IMR-90 (cell line): Measurements from ENCODE around the gene RTF1. TPM values are rescaled to one million over a fixed set of nuclear protein-coding genes. Genes with fewer than 3 reads are reported as not detected.

Source experiments
- ATAC-seq: fragments of 200-7000 bp; cut with Tn5 transposase; 2 replicates; pipeline ENCODE4 v1.9.1; 2020; ENCODE audit warnings: low read depth, mild to moderate bottlenecking, moderate library complexity
- BruUV-seq: library from RNA; stranded (reverse); fragments of 400-500 nt; replicated peaks from 2 replicates; lab custom pipeline; 2021; lab: Mats Ljungman, UMichigan
- CTCF ChIA-PET: fragments of 300-600 bp; formaldehyde crosslinking; extraction: SDS; loops from one replicate; lab custom pipeline; 2021; ENCODE audit warnings: antibody characterized with exemption; lab: Yijun Ruan, JAX
- POLR2A ChIA-PET: fragments of 300-600 bp; sonication (Branson Sonifier 250); formaldehyde crosslinking; loops from one replicate; lab custom pipeline; 2022; ENCODE audit warnings: antibody characterized with exemption; ENCODE audit not compliant: unreplicated experiment; lab: Charles Lee
- DNase-seq: peaks from one replicate; pipeline ENCODE4 v3.0.0; 2013
- H2AFZ ChIP-seq: replicated peaks from 2 replicates; pipeline ENCODE3; 2013; ENCODE audit warnings: low read length, mild to moderate bottlenecking; ENCODE audit not compliant: poor library complexity
- H2AK5ac ChIP-seq: 2 replicates; pipeline ENCODE4 v1.6.1; 2013; ENCODE audit warnings: low read depth, low read length, inconsistent platforms
- H2AK9ac ChIP-seq: replicated peaks from 2 replicates; pipeline ENCODE3; 2013; ENCODE audit warnings: mild to moderate bottlenecking, low read depth, low read length, moderate library complexity; ENCODE audit not compliant: poor library complexity
- H2BK120ac ChIP-seq: 2 replicates; pipeline ENCODE4 v1.6.1; 2013; ENCODE audit warnings: low read depth, low read length, inconsistent platforms
- H2BK15ac ChIP-seq: 3 replicates; pipeline ENCODE4 v1.6.1; 2013; ENCODE audit warnings: low read depth, low read length, inconsistent platforms
- H2BK20ac ChIP-seq: 2 replicates; pipeline ENCODE4 v1.6.1; 2013; ENCODE audit warnings: low read depth, mild to moderate bottlenecking, inconsistent platforms, low read length, moderate library complexity
- H2BK5ac ChIP-seq: 2 replicates; pipeline ENCODE4 v1.6.1; 2013; ENCODE audit warnings: mild to moderate bottlenecking, low read depth, low read length, inconsistent platforms; ENCODE audit not compliant: poor library complexity, severe bottlenecking
- H3K14ac ChIP-seq: replicated peaks from 2 replicates; pipeline ENCODE4 v1.6.1; 2013; ENCODE audit warnings: low read depth, low read length, inconsistent platforms
- H3K18ac ChIP-seq: 2 replicates; pipeline ENCODE4 v1.6.1; 2013; ENCODE audit warnings: low read depth, low read length, control low read depth
- H3K23ac ChIP-seq: 2 replicates; pipeline ENCODE4 v1.6.1; 2013; ENCODE audit warnings: low read depth, low read length, inconsistent platforms
- H3K27ac ChIP-seq: 2 replicates; pipeline ENCODE4 v1.5.1; 2013; ENCODE audit warnings: mild to moderate bottlenecking, control low read depth, low read length; ENCODE audit not compliant: insufficient read depth
- H3K27me3 ChIP-seq: 2 replicates; pipeline ENCODE4 v1.6.1; 2013; ENCODE audit warnings: low read length; ENCODE audit not compliant: control insufficient read depth, insufficient read depth
- H3K36me3 ChIP-seq: 2 replicates; pipeline ENCODE4 v1.6.1; 2013; ENCODE audit warnings: low read length, mixed read lengths; ENCODE audit not compliant: control insufficient read depth, insufficient read depth
- H3K4ac ChIP-seq: 2 replicates; pipeline ENCODE4 v1.6.1; 2013; ENCODE audit warnings: low read depth, low read length, inconsistent platforms
- H3K4me1 ChIP-seq: 2 replicates; pipeline ENCODE4 v1.6.1; 2013; ENCODE audit warnings: low read length, mixed read lengths; ENCODE audit not compliant: control insufficient read depth, insufficient read depth
- H3K4me2 ChIP-seq: 2 replicates; pipeline ENCODE4 v1.6.1; 2013; ENCODE audit warnings: low read depth, mild to moderate bottlenecking, control low read depth, low read length, moderate library complexity
- H3K4me3 ChIP-seq: 2 replicates; pipeline ENCODE4 v1.5.1; 2013; ENCODE audit warnings: low read depth, mild to moderate bottlenecking, control low read depth, low read length, moderate library complexity; ENCODE audit not compliant: insufficient read depth
- H3K56ac ChIP-seq: 2 replicates; pipeline ENCODE4 v1.6.1; 2013; ENCODE audit warnings: low read length, inconsistent platforms; ENCODE audit not compliant: insufficient read depth; ENCODE audit errors: extremely low read depth
- H3K79me1 ChIP-seq, 2 experiments: 2 replicates each; pipeline ENCODE4 v1.6.1; 2013; ENCODE audit warnings: low read length in 2 of 2, inconsistent platforms in 1 of 2, low read depth in 1 of 2
- H3K9ac ChIP-seq: 2 replicates; pipeline ENCODE4 v1.6.1; 2013; ENCODE audit warnings: low read depth, low read length, control low read depth
- H3K9me1 ChIP-seq: 2 replicates; pipeline ENCODE4 v1.6.1; 2013; ENCODE audit warnings: low read length, inconsistent platforms; ENCODE audit not compliant: insufficient read depth
- H3K9me3 ChIP-seq: 2 replicates; pipeline ENCODE4 v1.6.1; 2013; ENCODE audit warnings: low read length; ENCODE audit not compliant: control insufficient read depth, insufficient read depth
- H4K20me1 ChIP-seq: 2 replicates; pipeline ENCODE4 v1.6.1; 2013; ENCODE audit warnings: low read length, inconsistent platforms; ENCODE audit not compliant: insufficient read depth
- H4K5ac ChIP-seq: 2 replicates; pipeline ENCODE4 v1.6.1; 2013; ENCODE audit warnings: mild to moderate bottlenecking, low read depth, low read length, control low read depth
- H4K8ac ChIP-seq, 2 experiments: 2 replicates each; pipeline ENCODE4 v1.6.1; 2013; ENCODE audit warnings: low read depth in 2 of 2, low read length in 2 of 2, control low read depth in 1 of 2, inconsistent platforms in 1 of 2
- H4K91ac ChIP-seq: 2 replicates; pipeline ENCODE4 v1.6.1; 2013; ENCODE audit warnings: low read depth, low read length, inconsistent platforms; ENCODE audit not compliant: insufficient read depth
- BHLHE40 ChIP-seq: fragments of 150-350 bp; IDR thresholded peaks from 2 replicates; pipeline ENCODE4 v1.6.1; 2016; ENCODE audit warnings: mild to moderate bottlenecking, low read depth, low read length
- CEBPB ChIP-seq: IDR thresholded peaks from 2 replicates; pipeline ENCODE4 v1.6.1; 2012; ENCODE audit warnings: low read depth, low read length, improper control_type of control experiment
- CHD1 ChIP-seq: IDR thresholded peaks from 2 replicates; pipeline ENCODE4 v1.6.1; 2012; ENCODE audit warnings: low read depth, low read length, improper control_type of control experiment
- CTCF ChIP-seq: conservative IDR thresholded peaks from 2 replicates; pipeline ENCODE4 v1.5.1; 2012; ENCODE audit warnings: mild to moderate bottlenecking, low read depth, low read length, improper control_type of control experiment
- ELK1 ChIP-seq: fragments of 150-350 bp; IDR thresholded peaks from 2 replicates; pipeline ENCODE4 v1.6.1; 2016; ENCODE audit warnings: low read depth, mild to moderate bottlenecking, low read length, moderate library complexity, borderline replicate concordance
- FOS ChIP-seq: fragments of 150-350 bp; IDR thresholded peaks from 2 replicates; pipeline ENCODE4 v1.6.1; 2016; ENCODE audit warnings: low read depth, low read length
- MAFK ChIP-seq: IDR thresholded peaks from 2 replicates; pipeline ENCODE4 v1.6.1; 2012; ENCODE audit warnings: low read depth, low read length, improper control_type of control experiment
- MAZ ChIP-seq: IDR thresholded peaks from 2 replicates; pipeline ENCODE4 v1.6.1; 2012; ENCODE audit warnings: low read depth, mild to moderate bottlenecking, low read length, improper control_type of control experiment, moderate library complexity, borderline replicate concordance
- MXI1 ChIP-seq: IDR thresholded peaks from 2 replicates; pipeline ENCODE4 v1.6.1; 2012; ENCODE audit warnings: low read depth, mild to moderate bottlenecking, low read length, moderate library complexity, borderline replicate concordance
- NFE2L2 ChIP-seq: fragments of 150-350 bp; IDR thresholded peaks from 2 replicates; pipeline ENCODE4 v1.6.1; 2016; ENCODE audit warnings: low read depth, mild to moderate bottlenecking, low read length
- POLR2A ChIP-seq: IDR thresholded peaks from 2 replicates; pipeline ENCODE4 v1.6.1; 2012; ENCODE audit warnings: mild to moderate bottlenecking, low read depth, low read length
- RAD21 ChIP-seq: IDR thresholded peaks from 2 replicates; pipeline ENCODE4 v1.6.1; 2012; ENCODE audit warnings: low read length, improper control_type of control experiment
- RCOR1 ChIP-seq: IDR thresholded peaks from 2 replicates; pipeline ENCODE4 v1.6.1; 2012; ENCODE audit warnings: mild to moderate bottlenecking, low read length, improper control_type of control experiment; ENCODE audit not compliant: insufficient replicate concordance
- RFX5 ChIP-seq: IDR thresholded peaks from 2 replicates; pipeline ENCODE4 v1.8.0; 2012; ENCODE audit warnings: low read depth, mild to moderate bottlenecking, low read length, moderate library complexity
- SMC3 ChIP-seq: fragments of 150-350 bp; IDR thresholded peaks from 2 replicates; pipeline ENCODE4 v1.6.1; 2016; ENCODE audit warnings: low read depth, mild to moderate bottlenecking, antibody characterized with exemption, low read length, moderate library complexity
- USF2 ChIP-seq: fragments of 150-350 bp; IDR thresholded peaks from 2 replicates; pipeline ENCODE4 v1.6.1; 2017; ENCODE audit warnings: mild to moderate bottlenecking, antibody characterized with exemption, low read length, low read depth
- WGBS, 2 experiments: methylation state at CpG; one replicate each; pipeline versions ENCODE4 v1.1.5 to v1.1.7; 2013; ENCODE audit warnings: missing lambda C conversion rate in 2 of 2; ENCODE audit not compliant: insufficient read length in 1 of 2; ENCODE audit errors: extremely low coverage in 2 of 2; 5-methylcytosine and 5-hydroxymethylcytosine counted together
- dilution Hi-C: fragments of 300-500 bp; cut with HindIII; formaldehyde crosslinking; loops from one replicate; pipeline ENCODE4 v1.14.3; 2018; ENCODE audit warnings: low sequenced_read_pairs; ENCODE audit not compliant: unreplicated experiment
- in situ Hi-C: fragments of 300-500 bp; cut with MboI; formaldehyde crosslinking; loops from 3 replicates; pipeline ENCODE4 v1.14.3; 2019; ENCODE audit warnings: low sequenced_read_pairs, inconsistent platforms, mixed read lengths
- intact Hi-C: fragments of 100-400 bp; cut with micrococcal nuclease; formaldehyde crosslinking; loops from 2 replicates; pipeline ENCODE4 v1.10.0; 2022
- polyA plus RNA-seq, 3 experiments: library from polyadenylated mRNA; depleted of rRNA; stranded (reverse); fragments of >200 nt; gene quantifications; 2 replicates each; pipeline ENCODE4 v1.2.3, GENCODE V29; 2012; ENCODE audit warnings: low replicate concordance in 1 of 3
- total RNA-seq: library from RNA; depleted of rRNA; stranded (reverse); fragments of >200 nt; gene quantifications from 2 replicates; pipeline ENCODE4 v1.2.3, GENCODE V29; 2012

RTF1 gene
- total and polyA plus RNA-seq, 2 of the 4 experiments (the other 2 are of a cell fraction), result 15.1 to 24.3 TPM

- BruUV-seq, result no TSS peak
- no peak for ATAC-seq
- Histone ChIP-seq H3K79me1 (peaks cover 18 to 58% of the 10 kb centered on the region in 2 experiments), H3K9me1 (peaks cover 5% of the 10 kb centered on the region; the same call in 1 of the 2 replicates), H3K9ac (no peak overlapping the region), H4K5ac (no peak overlapping the region), H2BK5ac (peak overlapping the region; percentile 30), H3K4me2 (no peak overlapping the region), H4K8ac (peak overlapping the region in 1 of 2 experiments; percentile 65; a peak in 2 of 4 replicates), H4K91ac (no peak overlapping the region), H3K4me1 (peaks cover 3% of the 10 kb centered on the region), H3K9me3 (no peaks in the 10 kb centered on the region), H2AFZ (no peak overlapping the region), H2AK5ac (0 out of 2 replicates have a peak overlapping the region, but pooled peaks have one; percentile 55), H3K56ac (0 out of 2 replicates have a peak overlapping the region, but pooled peaks have one; percentile 11), H3K36me3 (peaks cover 16% of the 10 kb centered on the region), H2AK9ac (no peak overlapping the region), H3K14ac (peak overlapping the region; percentile 25; the same call in 1 of the 2 replicates), H2BK15ac (no peak overlapping the region), H3K18ac (no peak overlapping the region), H4K20me1 (peaks cover 28% of the 10 kb centered on the region), H2BK120ac (no peak overlapping the region), H3K4ac (peak overlapping the region; percentile 31; the same call in 1 of the 2 replicates), H2BK20ac (0 out of 2 replicates have a peak overlapping the region, but pooled peaks have one; percentile 25), H3K27me3 (no peaks in the 10 kb centered on the region), H3K4me3 (no peak overlapping the region), H3K23ac (0 out of 2 replicates have a peak overlapping the region, but pooled peaks have one; percentile 35), H3K27ac (no peak overlapping the region)
- ChIA-PET POLR2A (no interaction called here), CTCF (no interaction called here)
- in situ Hi-C loops, result no loop called here
- 100% methylated on average over 2 of the region's 4 CpGs; no CpG with 5 or more reads in 1 of the 2 experiments for WGBS, 2 experiments
- intact Hi-C loops, result no loop called here
- DNase-seq, result no peak
- TF ChIP-seq CTCF, result no peak
- TF ChIP-seq ELK1, result no peak
- TF ChIP-seq RFX5, result no peak
- TF ChIP-seq BHLHE40, result no peak
- TF ChIP-seq SMC3, result no peak
- TF ChIP-seq RAD21, result no peak
- TF ChIP-seq POLR2A, result no peak
- TF ChIP-seq RCOR1, result no peak
- TF ChIP-seq MAZ, result no peak
- no peak for TF ChIP-seq MAFK
- TF ChIP-seq CEBPB, result no peak
- no peak for TF ChIP-seq USF2
- no peak for TF ChIP-seq NFE2L2
- no peak for TF ChIP-seq CHD1
- no peak for TF ChIP-seq MXI1
- no peak for TF ChIP-seq FOS
- dilution Hi-C loops, result no loop called here
These were observed 20.6 kb downstream of the RTF1 start for GRCh38 chr15:41437448-41437847.
